GM10847 (cell line): ENCODE results near the gene FBXO31.

ENCODE experiments used
- POLR2A ChIP-seq: IDR thresholded peaks from 2 replicates; pipeline ENCODE4 v1.6.1; 2011; ENCODE audit not compliant: insufficient read length; ENCODE audit errors: extremely low read depth

FBXO31 gene

DNA sequence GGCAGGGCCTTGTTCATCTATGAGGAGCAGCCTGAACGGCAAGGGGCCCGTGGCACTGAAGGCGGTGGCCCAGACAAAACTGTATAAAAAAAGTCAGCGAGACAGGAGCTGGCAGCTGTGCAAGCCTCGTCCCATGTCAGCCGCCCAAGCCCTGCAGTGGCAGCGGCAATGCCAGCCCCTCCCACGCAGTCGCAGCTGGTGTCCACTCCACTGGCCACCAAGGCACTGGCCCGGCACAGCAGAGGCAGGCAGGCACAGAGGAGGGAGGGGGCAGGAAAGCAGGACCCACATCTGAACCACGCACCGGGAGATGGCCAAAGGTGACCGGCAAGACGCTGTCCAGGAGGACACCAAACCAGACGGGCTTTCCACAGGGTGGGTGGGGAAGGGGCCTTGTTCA lies 50.5 kb downstream of the FBXO31 start:
- no peak for TF ChIP-seq POLR2A

DNA sequence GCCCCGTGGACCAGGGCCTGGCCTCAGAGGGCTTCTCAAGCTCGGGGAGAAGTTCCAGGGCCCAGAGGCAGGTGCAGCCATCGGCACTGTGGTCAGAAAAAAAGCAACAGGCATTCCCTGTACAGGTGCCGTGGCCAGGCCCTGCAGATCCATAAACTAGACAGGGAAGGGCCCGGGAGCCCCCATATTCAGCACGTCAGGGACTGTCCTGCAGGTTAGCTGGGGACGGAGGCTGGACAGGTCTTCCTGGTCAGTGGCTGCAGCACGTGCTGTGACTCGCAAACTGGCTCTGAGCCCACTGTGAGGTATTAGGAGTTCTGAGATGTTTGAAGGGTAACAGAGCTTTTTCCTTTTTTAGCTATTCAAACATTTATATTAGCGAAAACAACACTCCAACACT lies 51.4 kb downstream of the FBXO31 start:
- TF ChIP-seq POLR2A, result no peak

DNA sequence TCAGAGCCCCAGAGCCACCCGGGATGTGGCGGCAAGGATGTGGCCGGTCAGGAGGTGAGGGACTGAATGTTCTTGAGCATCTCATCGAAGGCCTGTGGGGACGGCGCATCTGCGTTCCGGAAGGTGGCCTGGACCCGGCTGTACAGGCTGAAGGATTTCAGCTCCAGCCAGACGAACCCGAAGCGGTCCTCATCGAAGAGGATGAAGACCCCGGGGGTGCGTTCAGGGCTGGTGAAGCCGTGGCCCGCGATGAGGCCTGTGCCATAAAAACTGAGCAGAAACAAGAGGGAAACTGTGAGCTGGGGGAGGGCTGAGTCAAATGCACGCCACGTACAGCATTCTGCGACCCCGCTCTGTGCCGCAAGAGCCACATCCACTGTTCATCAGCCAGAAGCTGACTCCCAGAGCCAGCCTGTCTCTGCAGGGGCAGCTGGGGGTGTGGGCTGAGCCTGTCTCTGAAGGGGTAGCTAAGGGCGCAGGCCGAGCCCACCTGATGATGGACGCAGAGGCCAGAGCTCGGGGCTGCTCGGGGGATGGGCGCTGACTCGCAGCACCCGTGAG lies 52.3 kb downstream of the FBXO31 start:
- no peak for TF ChIP-seq POLR2A

- TF ChIP-seq POLR2A, result no peak
Measured at GRCh38 chr16:87330646-87331045, 52.9 kb downstream of the FBXO31 start.

DNA sequence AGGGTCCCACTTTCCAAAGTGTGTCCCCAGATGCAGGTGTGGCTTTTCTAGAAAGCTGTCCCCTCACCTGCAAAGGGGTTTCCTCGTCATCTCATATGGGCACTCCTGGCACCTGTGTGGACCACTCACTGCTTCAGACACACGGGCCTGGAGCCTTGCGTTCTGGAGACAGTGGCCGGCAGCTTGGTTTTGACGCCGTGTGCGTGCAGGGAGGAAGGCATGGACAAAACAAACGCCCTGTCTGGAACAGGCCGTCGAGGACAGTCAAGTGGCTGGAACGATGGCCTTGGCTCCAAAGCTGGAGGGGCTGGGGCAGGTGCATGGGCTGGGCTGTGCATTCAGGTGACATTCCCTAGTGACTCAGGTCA lies 53.3 kb downstream of the FBXO31 start:
- TF ChIP-seq POLR2A, result no peak

DNA sequence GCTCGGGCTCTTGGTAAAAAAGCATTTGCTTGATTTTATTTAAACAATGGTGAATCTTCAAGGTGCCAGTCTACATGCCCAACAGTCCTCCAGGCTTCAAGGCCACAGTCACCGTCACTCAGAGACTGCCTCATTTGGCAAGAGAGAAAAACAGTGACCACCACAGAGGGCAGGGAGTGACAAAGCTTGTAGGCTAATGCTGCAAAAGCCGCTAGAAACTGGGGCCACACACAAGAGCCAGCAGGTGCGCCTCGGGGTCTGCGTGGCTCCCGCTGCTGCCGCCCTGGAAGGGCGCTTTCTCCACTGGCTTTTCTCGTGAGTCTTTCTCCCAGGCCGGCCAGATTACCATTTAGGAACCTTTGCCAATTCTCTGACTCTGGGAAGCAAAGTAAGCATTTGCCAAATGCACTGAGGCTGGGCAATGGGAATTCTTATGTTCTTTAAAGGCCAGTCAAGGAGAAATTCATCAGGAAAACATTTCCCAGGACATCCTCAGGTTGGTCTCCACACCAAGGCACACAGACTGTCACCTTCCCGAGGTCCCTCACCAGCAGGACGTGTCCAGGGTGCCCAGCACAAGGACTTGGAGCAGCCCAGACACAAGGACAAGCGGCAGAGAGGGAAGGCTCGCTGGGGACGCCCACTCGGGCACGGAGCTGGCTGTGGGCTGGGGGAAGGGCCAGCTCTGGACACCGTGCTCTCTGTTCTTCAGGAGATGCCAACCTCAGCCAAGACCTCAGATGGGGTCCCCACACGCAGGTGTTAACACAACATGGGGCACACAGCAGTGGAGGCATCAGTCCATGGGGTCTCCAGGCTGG lies 53.9 kb downstream of the FBXO31 start:
- no peak for TF ChIP-seq POLR2A

DNA sequence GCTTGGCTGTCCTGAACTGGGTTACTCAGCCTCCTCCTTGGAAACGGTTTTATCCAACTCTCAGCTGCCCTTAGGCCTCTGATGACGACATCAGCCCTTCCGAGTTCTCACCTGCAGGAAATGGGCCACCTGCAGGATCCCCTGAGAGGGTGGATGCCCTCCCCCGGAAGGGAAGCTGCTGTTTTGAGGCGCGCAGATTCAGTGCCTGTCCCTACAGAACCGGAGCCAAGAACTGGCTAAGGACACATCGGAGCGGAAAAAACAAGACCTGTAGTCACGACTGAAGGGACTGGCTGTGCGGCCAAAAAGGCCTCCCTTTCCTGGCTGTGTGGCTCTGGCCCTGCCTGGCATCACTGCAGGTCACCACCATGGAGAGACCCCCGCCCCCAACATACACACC lies 54.7 kb downstream of the FBXO31 start:
- TF ChIP-seq POLR2A, result no peak

DNA sequence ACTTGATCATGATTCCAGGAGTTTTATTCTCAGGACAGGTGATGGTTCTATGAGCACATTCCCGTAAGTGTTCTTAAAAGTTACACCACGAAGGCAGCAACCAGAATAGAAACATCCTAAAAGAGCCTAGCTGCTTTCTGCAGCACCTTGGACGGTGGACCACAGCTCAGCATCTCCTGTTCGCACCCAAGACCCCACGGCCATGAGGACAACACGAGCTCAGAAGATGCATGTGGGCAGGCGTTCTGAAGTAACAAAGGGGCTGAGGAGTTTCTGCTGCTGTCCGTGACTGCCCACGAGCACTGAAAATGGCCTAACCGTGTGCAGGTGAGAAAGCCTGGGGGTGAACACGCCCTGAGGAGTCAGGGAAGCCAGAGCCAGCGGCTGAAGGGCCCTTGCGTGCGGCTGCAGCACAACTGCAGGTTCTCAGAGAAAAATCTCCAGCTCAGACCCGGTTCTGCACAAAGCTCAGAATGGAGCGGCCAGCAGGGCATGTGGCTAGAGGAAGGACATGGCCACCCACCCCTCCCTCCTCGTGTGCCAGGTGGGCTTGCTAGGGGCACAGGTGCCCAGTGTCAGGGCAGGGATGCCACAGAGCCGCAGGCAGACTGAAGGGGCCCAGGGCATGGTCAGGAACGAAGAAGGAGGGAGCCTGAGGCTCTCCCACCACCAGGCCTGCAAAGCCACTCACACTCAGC lies 55.6 kb downstream of the FBXO31 start:
- no peak for TF ChIP-seq POLR2A

DNA sequence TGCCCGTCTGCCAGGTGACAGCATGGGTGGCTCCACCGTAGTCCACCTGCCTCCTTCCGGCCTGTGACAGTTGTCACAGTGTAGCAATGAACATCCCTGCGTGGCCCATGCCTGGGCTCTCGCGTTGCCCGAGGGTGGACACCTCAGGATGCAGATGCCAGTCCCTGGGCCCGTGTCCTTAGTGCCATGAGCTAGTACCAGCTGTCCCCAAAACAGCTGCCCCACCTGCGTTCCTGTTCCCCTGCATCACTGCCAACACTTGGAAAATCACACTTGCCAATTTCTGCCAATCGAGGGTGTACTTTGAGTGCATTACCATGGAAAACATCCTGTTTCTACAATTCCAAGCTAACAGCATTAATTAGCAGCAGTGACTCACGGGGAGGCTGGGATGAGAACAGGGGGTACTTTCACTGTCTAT lies 57.4 kb downstream of the FBXO31 start:
- no peak for TF ChIP-seq POLR2A

DNA sequence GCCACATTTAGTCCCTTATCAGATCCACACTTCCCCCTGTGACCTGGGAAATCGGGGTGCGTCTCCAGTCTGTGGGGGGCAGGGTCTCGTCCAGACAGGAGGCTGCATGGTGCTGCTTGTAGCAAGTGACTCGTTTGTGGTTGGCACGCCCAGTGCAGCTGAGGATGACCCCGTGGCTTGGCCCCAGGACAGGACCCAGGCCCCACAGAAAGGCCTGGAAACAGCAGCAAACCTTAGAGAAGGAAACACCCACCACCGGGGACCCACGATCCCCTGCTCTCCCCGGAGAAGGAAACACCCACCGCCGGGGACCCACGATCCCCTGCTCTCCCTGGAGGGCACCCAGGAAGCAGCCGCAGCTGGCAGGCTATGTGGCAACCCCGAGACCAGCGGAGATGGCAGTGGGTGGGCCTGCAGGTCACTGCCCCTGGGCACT lies 58.1 kb downstream of the FBXO31 start:
- no peak for TF ChIP-seq POLR2A

- no peak for TF ChIP-seq POLR2A
Measured at GRCh38 chr16:87324411-87325275, 58.9 kb downstream of the FBXO31 start.

DNA sequence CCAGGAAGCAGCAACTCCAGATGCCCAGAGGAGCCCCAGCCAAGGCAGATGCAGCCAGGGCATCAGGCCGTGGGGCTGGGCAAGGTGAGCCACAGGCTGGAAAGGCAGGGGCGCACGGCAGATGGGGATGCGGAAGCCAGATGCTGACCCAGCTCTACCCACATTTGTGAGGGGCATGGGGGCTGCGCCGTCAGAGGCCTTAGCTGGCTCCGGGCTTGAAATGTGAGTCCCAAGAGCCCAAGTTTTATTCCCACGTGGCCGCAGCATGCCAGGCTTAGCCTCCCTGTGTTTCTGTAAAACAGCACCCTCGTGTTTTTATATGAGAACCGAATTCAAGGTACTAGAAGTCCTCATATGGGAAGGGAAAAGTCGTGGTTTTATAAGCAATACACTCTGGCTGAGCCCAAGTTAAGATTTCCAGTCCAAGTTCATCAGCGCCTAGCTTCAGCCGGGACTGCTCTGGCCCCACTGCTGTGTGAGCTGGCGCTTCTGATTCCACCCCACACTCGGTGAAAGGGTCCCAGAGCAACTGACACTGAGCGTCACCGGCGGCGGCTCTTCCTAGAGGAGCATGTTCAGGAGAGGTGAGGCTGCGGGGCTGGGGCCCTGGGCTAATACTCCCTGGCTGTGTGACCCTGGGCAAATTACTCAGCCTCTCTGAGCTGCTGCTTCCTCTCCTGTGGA lies 59.7 kb downstream of the FBXO31 start:
- no peak for TF ChIP-seq POLR2A

GRCh38 chr16:87322833-87323726 lies 60.5 kb downstream of the FBXO31 start:
- no peak for TF ChIP-seq POLR2A

DNA sequence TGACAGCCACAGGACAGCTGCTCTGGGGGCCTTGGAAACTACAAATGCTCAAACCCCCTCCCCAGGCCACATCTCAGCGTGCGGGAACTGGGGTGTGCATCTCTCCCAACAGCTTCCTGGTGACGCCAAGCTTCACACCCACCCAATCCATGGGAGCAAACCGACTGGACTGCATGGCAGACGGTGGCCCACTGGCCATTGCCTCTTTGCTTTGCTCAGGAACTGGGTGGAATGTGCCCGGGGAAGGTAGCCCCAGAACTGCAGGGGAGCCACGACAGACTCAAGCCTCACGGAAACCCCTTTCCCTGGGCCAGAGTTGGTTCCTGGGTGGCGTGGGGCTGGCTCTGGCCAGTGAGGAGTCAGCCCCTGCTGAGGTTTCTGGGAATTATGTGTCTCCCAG lies 61.2 kb downstream of the FBXO31 start:
- TF ChIP-seq POLR2A, result no peak
